Fibroblast of skin of left biceps (primary cell): ENCODE measurements around the gene TRAFD1.
A peak's percentile ranks its signal among the peaks of the same experiment; 100 is the strongest.
"Not testable (repeated sequence)": the region's sequence is repeated elsewhere in the genome, so short reads cannot be mapped to it uniquely, and the experiment has no call there.

Source experiments
- DNase-seq, 2 experiments: peaks; one replicate each; pipeline ENCODE4 v3.0.0-alpha.2; 2013; ENCODE audit warnings: low read depth in 2 of 2

TRAFD1 gene

GRCh38 chr12:112116232-112117060, 8.9 kb upstream of the TRAFD1 start:
- DNase-seq: no peak

- DNase-seq: no peak
Observed at GRCh38 chr12:112117685-112118084, 7.7 kb upstream of the TRAFD1 start.

GRCh38 chr12:112121780-112122565, 3.4 kb upstream of the TRAFD1 start:
- peak; percentile 37 to 41 for DNase-seq

DNA sequence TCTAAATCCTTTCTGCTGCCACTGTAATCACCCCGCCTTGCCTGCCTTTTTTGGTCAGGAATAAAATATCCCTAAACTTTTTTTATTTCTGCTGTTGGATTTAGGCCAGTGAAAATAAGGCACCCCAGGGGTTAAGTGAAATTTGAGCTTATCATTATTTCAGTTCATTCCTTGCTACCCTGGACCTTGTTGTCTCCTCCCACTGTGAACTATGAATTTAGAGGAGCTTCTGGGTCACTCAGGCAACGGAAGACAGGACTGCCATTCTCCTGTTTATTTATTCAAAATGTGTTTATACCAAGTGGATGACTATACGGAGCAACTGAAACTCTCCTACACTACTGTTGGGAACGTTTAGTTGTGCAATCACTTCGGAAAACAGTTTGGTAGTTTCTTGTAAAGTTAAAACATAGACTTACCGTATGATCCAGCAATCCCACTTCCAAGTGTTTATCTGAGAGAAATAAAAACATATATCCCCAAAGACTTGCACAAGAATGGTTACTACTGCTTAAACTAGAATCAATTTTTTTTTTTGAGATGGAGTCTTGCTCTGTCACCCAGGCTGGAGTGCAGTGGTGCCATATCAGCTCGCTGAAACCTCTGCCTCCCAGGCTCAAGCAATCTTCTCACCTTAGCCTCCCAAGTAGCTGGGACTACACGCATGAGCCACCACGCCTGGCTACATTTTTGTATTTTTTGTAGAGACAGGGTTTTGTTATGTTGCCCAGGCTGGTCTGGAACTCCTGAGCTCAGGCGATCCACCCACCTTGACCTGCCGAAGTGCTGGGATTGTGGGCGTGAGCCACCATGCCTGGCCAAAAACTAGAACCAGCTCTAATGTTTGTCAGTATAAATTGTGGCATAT, 2.3 kb upstream of the TRAFD1 start:
- DNase-seq: no peak

- no peak for DNase-seq
Observed at GRCh38 chr12:112124918-112125249, 476 bp upstream of the TRAFD1 start.

DNA sequence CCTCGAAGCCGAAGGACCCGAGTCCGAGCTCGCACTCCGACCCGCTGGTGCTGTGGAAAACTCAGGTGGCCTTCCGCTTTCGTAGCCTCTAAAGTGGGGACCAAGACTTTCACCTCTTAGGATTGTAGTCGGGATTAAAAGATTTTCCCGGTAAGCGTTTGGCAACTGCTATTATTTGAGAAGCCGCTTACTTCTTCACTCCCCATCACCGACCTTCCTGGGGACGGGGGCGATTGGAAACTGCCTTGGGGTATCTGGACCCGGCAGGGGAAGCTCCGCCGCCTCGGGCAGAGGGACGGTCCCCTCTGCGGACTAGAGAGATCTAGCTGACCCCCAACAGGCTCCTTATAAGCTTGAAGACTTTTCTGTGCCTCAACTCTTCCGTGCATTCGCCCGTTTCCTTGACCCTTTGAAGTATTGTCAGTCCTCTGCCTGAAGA, 659 bp downstream of the TRAFD1 start:
- DNase-seq: no peak

GRCh38 chr12:112126911-112127310, 1.6 kb downstream of the TRAFD1 start:
- DNase-seq: no peak

- no peak for DNase-seq
Observed at GRCh38 chr12:112130441-112130998, 5.2 kb downstream of the TRAFD1 start.

DNA sequence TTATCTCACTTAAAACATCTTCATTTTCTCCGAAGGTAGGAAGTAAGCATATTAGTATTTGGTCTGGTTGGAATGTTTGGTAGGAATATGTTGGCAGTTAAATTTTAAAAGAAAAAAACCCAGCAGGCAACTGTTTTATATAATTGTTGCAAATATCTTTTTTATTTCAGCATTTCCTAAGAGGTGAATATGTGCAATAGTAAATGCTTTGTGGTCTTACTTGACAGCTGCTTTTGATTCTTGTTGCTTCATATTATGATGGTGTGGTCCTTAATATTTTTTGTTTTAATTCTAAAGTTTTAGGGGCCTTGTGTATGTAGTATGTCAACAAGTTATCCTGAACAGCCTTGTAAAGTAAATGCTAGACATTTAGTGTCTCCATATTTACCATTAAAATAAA, 6.3 kb downstream of the TRAFD1 start:
- DNase-seq: no peak

DNA sequence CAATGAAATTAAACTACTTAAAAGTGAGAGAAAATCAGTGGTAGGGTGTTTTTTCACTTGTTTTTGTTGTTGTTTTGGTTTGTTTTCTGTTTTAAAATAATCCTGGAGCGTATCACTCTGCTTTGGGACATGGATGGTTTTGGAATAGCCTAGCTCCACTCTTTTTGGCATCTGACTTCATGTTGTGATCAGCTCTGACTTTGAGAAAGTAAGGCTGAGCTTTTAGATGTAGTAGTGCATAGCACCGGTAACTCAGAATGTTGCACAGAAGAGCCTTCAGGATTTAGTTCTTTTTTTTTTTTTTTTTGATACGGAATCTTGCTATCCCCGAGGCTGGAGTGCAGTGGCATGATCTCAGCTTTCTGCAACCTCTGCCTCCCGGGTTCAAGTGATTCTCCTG, 8.1 kb downstream of the TRAFD1 start:
- no peak for DNase-seq

GRCh38 chr12:112134731-112135130, 9.4 kb downstream of the TRAFD1 start:
- DNase-seq: no peak

GRCh38 chr12:112140728-112141127, 15.4 kb downstream of the TRAFD1 start:
- DNase-seq: no peak

- no peak for DNase-seq
Observed at GRCh38 chr12:112146123-112146522, 20.8 kb downstream of the TRAFD1 start.

DNA sequence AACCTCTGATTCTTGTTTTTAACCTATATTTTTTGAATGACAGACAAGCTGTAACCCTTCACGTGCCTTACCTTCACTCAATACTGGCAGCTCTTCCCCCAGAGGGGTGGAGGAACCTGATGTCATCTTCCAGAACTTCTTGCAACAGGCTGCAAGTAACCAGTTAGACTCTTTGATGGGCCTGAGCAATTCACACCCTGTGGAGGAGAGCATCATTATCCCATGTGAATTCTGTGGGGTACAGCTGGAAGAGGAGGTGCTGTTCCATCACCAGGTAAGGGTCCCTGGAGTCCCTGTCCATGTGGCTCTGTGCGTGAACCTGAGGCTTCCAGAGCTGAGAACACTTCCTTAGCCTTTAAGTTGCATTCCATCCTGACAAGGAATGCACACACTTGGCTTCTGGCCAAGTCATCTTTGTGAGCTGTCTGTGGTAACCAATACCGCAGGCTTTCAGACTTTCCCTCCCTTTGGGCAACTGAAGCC, 22.7 kb downstream of the TRAFD1 start:
- peak; percentile 65 to 67 for DNase-seq

DNA sequence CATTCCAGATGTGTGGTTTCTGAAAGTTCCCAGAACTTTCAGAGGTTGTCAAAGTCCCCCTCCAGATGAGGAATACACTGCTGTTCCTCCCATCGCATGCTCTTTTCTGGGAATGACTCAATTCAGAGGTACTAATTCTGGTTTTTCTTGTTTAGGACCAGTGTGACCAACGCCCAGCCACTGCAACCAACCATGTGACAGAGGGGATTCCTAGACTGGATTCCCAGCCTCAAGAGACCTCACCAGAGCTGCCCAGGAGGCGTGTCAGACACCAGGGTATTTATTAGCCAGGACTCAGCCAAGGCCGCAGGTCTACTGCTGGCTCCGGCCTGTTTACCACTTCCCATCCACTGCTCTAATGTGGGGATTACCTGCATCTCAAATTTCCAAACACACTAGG, 24.2 kb downstream of the TRAFD1 start:
- no peak for DNase-seq

DNA sequence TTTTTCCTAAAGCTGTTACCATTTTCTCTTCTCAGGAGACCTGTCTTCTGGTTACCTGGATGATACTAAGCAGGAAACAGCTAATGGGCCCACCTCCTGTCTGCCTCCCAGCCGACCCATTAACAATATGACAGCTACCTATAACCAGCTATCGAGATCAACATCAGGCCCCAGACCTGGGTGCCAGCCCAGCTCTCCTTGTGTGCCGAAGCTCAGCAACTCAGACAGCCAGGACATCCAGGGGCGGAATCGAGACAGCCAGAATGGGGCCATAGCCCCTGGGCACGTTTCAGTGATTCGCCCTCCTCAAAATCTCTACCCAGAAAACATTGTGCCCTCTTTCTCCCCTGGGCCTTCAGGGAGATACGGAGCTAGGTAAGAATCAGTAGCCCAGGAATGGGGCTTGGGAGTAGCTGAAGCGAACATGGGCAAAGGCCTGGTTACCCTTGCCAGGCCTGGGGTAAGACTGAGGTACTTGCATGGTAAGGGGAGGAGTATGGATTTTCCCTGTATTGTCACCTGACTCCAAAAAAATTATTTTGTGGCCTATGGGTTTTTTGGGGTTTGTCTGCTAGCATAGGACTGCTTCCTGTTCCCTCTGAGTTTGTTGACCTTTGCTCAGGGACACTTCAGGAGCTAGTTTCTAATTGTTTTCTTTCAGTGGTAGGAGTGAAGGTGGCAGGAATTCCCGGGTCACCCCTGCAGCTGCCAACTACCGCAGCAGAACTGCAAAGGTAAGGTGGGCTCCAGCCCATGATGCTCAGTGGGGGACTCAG, 26.6 kb downstream of the TRAFD1 start:
- no peak for DNase-seq

- DNase-seq: no peak
Observed at GRCh38 chr12:112153181-112153892, 28.0 kb downstream of the TRAFD1 start.

- DNase-seq: no peak
Observed at GRCh38 chr12:112153893-112154219, 28.5 kb downstream of the TRAFD1 start.

DNA sequence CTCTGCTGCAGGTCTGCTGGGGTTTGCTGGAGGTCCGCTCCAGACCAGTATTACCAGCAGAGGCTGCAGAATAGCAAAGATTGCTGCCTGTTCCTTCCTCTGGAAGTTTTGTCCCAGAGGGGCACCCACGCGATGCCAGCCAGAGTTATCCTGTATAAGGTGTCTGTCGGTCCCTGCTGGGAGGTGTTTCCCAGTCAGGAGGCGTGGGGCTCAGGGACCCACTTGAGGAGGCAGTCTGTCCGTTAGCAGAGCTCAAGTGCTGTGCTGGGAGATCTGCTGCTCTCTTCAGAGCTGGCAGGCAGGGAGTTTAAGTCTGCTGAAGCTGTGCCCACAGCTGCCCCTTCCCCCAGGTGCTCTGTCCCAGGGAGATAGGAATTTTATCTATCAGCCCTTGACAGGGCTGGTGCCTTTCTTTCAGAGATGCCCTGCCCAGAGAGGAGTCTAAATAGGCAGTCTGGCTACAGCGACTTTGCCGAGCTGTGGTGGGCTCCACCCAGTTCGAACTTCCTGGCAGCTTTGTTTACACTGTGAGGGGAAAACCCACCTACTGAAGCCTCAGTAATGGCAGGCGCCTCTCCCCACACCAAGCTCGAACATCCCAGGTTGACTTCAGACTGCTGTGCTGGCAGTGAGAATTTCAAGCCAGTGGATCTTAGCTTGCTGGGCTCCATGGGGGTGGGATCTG, 33.2 kb downstream of the TRAFD1 start:
- DNase-seq: not testable (repeated sequence)

DNA sequence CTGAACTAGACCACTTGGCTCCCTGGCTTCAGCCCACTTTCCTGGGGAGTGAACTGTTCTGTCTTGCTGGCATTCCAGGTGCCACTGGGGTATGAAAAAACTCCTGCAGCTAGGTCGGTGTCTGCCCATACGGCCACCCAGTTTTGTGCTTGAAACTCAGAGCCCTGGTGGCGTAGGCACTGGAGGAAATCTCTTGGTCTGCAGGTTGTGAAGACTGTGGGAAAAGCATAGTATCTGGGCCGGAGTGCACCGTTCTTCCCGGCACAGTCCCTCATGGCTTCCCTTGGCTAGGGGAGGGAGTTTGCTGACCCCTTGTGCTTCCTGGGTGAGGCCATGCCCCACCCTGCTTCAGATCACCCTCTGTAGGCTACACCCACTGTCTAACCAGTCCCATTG, 33.8 kb downstream of the TRAFD1 start:
- DNase-seq: no peak
